Pancreas (tissue), 10 donors: ENCODE results near the gene FKBP8. TPM values are rescaled to one million over a fixed set of nuclear protein-coding genes. Genes with fewer than 3 reads are reported as not detected.

Source experiments
- ATAC-seq, 4 donors: fragments of 200-7000 bp; cut with Tn5 transposase; one replicate each; pipeline versions ENCODE4 v1.8.0 to v1.9.1; 2020; ENCODE audit warnings: mild to moderate bottlenecking in 4 of 4, moderate library complexity in 4 of 4
- DNase-seq, 6 donors: peaks; one replicate each; pipeline ENCODE4 v3.0.0-alpha.2; 2020
- FAIRE-seq: peaks from 2 replicates; lab custom pipeline; 2012; peaks lifted over from hg19 to GRCh38; lab: Jason Lieb, UNC
- H3K27ac ChIP-seq, 4 donors: fragments of 200-600 bp; sonication (generic); 1 replicate in 3 of 4; 2 replicates in 1 of 4; pipeline versions ENCODE4 v1.5.0 to v1.8.0; 2020
- H3K27me3 ChIP-seq, 4 donors: fragments of 200-600 bp; one replicate each; pipeline ENCODE4 v1.8.0; 2021
- H3K36me3 ChIP-seq, 3 donors: fragments of 200-600 bp; sonication (generic) in 1 of 3; one replicate each; pipeline versions ENCODE4 v1.5.0 to v1.8.0; 2020 to 2021
- H3K4me1 ChIP-seq, 3 donors: fragments of 200-600 bp; one replicate each; pipeline ENCODE4 v1.8.0; 2021
- H3K4me3 ChIP-seq, 4 donors: fragments of 200-600 bp; sonication (generic) in 2 of 4; one replicate each; pipeline versions ENCODE4 v1.5.0 to v1.8.0; 2020 to 2021
- H3K9me3 ChIP-seq, 4 donors: fragments of 200-600 bp; one replicate each; pipeline ENCODE4 v1.8.0; 2021
- WGBS, 2 donors: extraction: QIAGEN DNeasy Blood & Tissue Kit; methylation state at CpG; one replicate each; pipeline ENCODE4 v1.1.7; 2013; 5-methylcytosine and 5-hydroxymethylcytosine counted together
- intact Hi-C, 3 donors: fragments of 100-400 bp; cut with DNase I; formaldehyde crosslinking; loops; one replicate each; pipeline versions ENCODE4 v1.11.1 to v1.14.2; 2022
- polyA plus RNA-seq, 2 donors: library from polyadenylated mRNA; stranded (reverse); fragments of 200-250 nt; gene quantifications; one replicate each; pipeline ENCODE4 v1.2.3, GENCODE V29; 2013
- total RNA-seq, 6 donors: library from RNA; stranded (reverse); fragmentation: NEBNext Ultra II Directional in 4 of 6; extraction: Animal tissue kit (Norgen Biotek cat#: 25700) in 4 of 6; gene quantifications; one replicate each; pipeline versions ENCODE4 v1.2.1 to v1.2.4, GENCODE V29; 2021 to 2023
- TF ChIP-seq, protein P1 (sequence below), 4 donors: fragments of 200-600 bp; sonication (generic) in 3 of 4; IDR thresholded peaks; one replicate each; pipeline versions ENCODE4 v1.5.0 to v1.8.0; 2021; ENCODE audit warnings: antibody characterized with exemption in 4 of 4
- donor health status: healthy with polysubstance abuse.
- donor health status: DM: no; HTN: no; CAD: no; lungs with moderate emphysema.
- donor health status: DM: no; HTN: no; CAD: no.
- donor health status: control.
- donor health status: control.
- donor health status: Bipolar disorder and iron deficiency.
- donor health status: DM: yes; HTN: yes; CAD: no.
- donor health status: DM: no; HTN: no; CAD: no.
- donor health status: DM: no; HTN: no; CAD: no.
- donor health status: DM: yes; HTN: yes; CAD: no.

FKBP8 gene
- total and polyA plus RNA-seq, 8 donors, result 73.8 to 218 (median 99.4) TPM

DNA sequence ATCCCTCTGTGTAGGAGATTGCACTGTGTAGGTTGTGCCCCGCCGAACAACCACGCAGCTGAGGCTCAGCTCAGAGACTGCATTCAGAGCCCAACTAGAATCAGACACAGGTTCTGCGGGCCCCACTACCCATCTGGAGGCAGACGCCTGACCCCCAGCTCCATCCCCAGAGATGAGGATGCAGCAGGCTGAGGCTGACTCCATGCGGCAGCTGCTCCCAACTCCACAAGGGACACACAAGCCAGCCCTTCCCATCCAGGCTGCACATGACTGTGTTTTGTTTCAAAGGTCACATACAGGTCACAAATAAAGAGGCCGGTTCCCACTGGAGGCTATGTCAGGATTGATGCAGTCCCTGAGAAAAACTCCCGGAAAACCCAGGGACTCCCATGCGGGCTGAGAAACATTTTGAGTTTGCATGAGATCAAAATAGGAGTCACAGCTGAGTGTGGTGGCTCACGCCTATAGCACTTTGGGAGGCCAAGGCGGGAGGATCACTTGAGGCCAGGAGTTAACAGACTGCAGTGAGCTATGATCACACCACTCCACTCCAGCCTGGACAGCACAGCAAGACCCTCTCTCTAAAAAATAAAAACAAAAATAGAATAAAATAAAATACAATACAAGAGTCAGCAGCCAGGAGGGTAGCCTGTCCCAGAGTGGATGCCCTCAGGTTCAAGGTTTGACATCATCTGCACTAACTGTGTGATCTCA, 35.5 kb downstream of the FKBP8 start:
- no peak overlapping the region for H3K4me3 ChIP-seq
- H3K27me3 ChIP-seq, result no peaks in the 10 kb centered on the region
- DNase-seq (no peak), ATAC-seq (no peak), FAIRE-seq (no peak)
- intact Hi-C loops, result no loop called here
- TF ChIP-seq, protein P1, sequence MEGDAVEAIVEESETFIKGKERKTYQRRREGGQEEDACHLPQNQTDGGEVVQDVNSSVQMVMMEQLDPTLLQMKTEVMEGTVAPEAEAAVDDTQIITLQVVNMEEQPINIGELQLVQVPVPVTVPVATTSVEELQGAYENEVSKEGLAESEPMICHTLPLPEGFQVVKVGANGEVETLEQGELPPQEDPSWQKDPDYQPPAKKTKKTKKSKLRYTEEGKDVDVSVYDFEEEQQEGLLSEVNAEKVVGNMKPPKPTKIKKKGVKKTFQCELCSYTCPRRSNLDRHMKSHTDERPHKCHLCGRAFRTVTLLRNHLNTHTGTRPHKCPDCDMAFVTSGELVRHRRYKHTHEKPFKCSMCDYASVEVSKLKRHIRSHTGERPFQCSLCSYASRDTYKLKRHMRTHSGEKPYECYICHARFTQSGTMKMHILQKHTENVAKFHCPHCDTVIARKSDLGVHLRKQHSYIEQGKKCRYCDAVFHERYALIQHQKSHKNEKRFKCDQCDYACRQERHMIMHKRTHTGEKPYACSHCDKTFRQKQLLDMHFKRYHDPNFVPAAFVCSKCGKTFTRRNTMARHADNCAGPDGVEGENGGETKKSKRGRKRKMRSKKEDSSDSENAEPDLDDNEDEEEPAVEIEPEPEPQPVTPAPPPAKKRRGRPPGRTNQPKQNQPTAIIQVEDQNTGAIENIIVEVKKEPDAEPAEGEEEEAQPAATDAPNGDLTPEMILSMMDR (IDR thresholded peaks at IDR 0.05), result no peak
- H3K4me1 ChIP-seq, result peaks cover 36 to 54% (median 41%) of the 10 kb centered on the region in 3 donors
- no peak overlapping the region for H3K27ac ChIP-seq
- WGBS, 2 donors, result 76 to 79% methylated on average over 11 of the region's 11 CpGs
- H3K9me3 ChIP-seq, result no peaks in the 10 kb centered on the region
- no peaks in the 10 kb centered on the region for H3K36me3 ChIP-seq

DNA sequence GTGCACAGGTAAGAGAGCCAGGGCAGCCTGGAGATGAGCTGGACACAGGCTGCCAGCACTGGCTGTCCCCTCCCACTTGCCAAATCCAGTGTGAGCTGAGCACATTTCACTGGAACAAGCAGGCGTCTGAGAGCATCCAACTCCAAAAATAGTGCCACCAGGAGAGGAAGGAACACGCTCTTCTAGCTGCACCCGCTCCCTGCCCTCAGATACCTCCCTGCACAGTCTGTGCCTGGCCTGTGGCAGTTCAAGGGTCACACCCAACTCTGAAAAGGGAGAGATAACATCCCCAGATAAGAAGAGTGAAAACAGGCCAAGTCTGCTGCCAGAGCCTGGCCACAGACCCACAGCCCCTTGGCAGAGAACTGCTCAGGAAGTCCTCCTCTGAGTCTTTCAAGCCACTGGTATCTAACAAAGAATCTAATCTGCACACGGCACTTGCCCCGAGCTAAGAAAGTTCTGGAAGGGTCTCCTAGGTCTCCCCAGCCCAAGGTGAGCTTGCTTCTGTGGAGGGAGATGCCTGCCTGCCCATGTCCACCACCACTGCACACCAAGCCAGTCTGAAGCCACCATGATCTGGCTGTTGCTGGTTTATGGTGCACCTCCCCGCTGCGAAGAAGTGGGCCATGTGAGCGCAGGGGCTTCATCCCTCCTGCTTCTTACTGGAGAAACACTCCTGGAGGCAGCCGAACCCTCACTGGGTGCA, 36.2 kb downstream of the FKBP8 start:
- FAIRE-seq (no peak), ATAC-seq (peak in 2 of 4 donors; percentile 3 to 26), DNase-seq (no peak)
- TF ChIP-seq, protein P1 (IDR thresholded peaks at IDR 0.05), result no peak
- peaks cover 36 to 60% (median 41%) of the 10 kb centered on the region in 3 donors for H3K4me1 ChIP-seq
- H3K36me3 ChIP-seq, result no peaks in the 10 kb centered on the region
- H3K27me3 ChIP-seq, result no peaks in the 10 kb centered on the region
- no peaks in the 10 kb centered on the region for H3K9me3 ChIP-seq
- WGBS, 2 donors, result 54 to 57% methylated on average over 9 of the region's 9 CpGs
- no peak overlapping the region for H3K4me3 ChIP-seq
- peak overlapping the region in 1 of 4 donors; percentile 10 for H3K27ac ChIP-seq
- intact Hi-C loops, result no loop called here

DNA sequence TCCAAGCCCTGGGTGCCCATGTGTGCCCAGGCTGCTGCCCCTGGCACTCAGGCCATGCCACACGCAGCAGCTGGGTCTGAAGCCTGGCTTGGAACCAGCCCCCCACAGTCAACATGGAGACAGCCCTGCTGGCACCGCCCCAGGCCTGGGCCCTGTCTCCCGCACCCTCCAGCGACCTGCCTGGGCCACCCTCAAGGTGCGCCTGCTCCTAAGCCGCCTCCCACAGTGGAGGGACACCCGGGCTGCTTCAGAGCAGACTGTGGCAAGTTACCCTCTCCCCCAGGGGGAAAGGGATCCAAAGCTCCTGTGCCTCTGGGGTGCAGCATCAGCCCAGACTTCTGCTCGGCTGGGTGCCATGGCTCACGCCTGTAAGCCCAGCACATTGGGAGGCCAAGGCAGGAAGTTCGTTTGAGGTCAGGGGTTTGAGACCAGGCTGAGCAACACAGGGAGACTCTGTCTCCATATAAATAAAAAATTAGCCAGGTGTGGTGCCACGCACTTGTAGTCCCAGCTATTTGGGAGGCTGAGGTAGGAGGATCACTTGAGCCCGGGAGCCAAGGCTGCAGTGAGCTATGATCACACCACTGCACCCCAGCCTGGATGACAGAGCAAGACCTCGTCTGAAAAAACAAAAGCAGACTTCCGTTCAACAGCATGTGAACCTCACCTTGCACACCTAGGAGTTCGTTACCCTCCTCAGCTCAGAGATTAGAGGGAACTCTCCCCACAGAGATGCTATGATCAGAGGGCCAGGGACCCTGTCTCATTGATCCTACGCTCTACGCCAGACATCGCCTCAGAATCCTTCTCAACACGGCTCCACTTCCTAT, 37.1 kb downstream of the FKBP8 start:
- peaks cover 38 to 66% (median 41%) of the 10 kb centered on the region in 3 donors for H3K4me1 ChIP-seq
- intact Hi-C loops, result no loop called here
- DNase-seq, result peak in 2 of 6 donors; percentile 54 to 80
- no peak overlapping the region for H3K4me3 ChIP-seq
- 74 to 75% methylated on average over 19 of the region's 19 CpGs for WGBS, 2 donors
- no peak for ATAC-seq
- H3K27ac ChIP-seq, result peak overlapping the region in 2 of 4 donors; percentile 10 to 52
- H3K9me3 ChIP-seq, result no peaks in the 10 kb centered on the region
- H3K27me3 ChIP-seq, result no peaks in the 10 kb centered on the region
- no peak for FAIRE-seq
- no peaks in the 10 kb centered on the region for H3K36me3 ChIP-seq
- TF ChIP-seq, protein P1 (IDR thresholded peaks at IDR 0.05), result no peak

DNA sequence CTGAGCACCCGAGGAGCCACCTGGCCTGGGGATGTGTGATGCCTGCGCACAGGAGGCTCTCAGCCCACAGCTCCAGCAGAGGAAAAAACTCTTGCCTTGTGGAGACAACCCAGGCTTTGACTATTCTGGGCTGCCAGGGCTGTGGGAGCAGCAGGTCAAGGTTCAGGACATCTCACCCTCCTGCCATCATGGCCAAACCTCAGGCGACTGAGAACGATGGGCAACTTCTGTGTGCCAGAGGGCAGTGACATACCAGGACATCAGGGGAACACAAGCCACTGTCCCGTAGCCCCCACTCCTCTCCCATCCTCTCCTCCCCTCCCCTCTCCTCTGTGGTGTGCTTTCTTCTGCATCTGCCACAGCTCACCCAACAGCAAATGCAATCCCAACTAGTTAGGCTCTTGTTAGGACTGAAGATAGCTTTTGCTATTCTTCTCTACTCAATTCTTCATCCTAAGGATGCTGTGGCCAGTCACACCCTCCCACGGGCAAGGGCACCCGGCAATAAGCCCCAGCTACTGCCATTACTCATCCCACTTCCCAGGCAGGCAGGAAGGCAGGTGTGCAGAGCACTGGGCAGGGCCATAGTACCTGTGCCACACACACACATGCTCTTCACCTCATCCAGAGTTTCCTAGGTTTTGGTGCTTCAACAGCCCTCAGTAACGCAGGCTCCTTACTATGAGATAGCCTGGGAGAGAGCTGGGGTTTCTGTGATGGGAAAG, 38.3 kb downstream of the FKBP8 start:
- 45 to 49% methylated on average over 8 of the region's 8 CpGs for WGBS, 2 donors
- TF ChIP-seq, protein P1 (IDR thresholded peaks at IDR 0.05), result no peak
- Histone ChIP-seq H3K4me1 (peaks cover 41 to 78% (median 50%) of the 10 kb centered on the region in 3 donors), H3K27me3 (no peaks in the 10 kb centered on the region), H3K27ac (peak overlapping the region in 3 of 4 donors; percentile 27 to 60 (median 52)), H3K36me3 (no peaks in the 10 kb centered on the region), H3K9me3 (no peaks in the 10 kb centered on the region), H3K4me3 (no peak overlapping the region)
- FAIRE-seq (no peak), ATAC-seq (peak in 2 of 4 donors; percentile 11 to 35), DNase-seq (no peak)
- intact Hi-C loops, result no loop called here
